H1 (cell line): ENCODE measurements around the gene SEL1L3. TPM values are rescaled to one million over a fixed set of nuclear protein-coding genes. Genes with fewer than 3 reads are reported as not detected.

ENCODE experiments used
- BCL11A ChIP-seq, 2 experiments: IDR thresholded peaks; one replicate each; pipeline ENCODE4 v1.6.1; 2011; ENCODE audit warnings: low read depth in 2 of 2, low read length in 2 of 2, mild to moderate bottlenecking in 2 of 2
- CBX5 ChIP-seq: fragments of 300-800, 300-1000 bp; sonication (generic); IDR thresholded peaks from 2 replicates; pipeline ENCODE4 v1.7.1; 2016; ENCODE audit warnings: antibody characterized with exemption, low read length, low read depth
- CBX8 ChIP-seq: fragments of 300-800, 300-1000 bp; sonication (generic); IDR thresholded peaks from 2 replicates; pipeline ENCODE4 v1.7.1; 2016; ENCODE audit warnings: low read depth, low read length, borderline replicate concordance
- CHD7 ChIP-seq: fragments of 300-600 bp; sonication (generic); IDR thresholded peaks from 2 replicates; pipeline ENCODE4 v1.7.1; 2012; ENCODE audit warnings: low read length, moderate library complexity, mild to moderate bottlenecking, inconsistent platforms; ENCODE audit not compliant: insufficient replicate concordance
- CTBP2 ChIP-seq: IDR thresholded peaks from 2 replicates; pipeline ENCODE4 v1.7.0; 2011; ENCODE audit warnings: borderline replicate concordance, mild to moderate bottlenecking, moderate library complexity, mixed read lengths, low read length; ENCODE audit not compliant: insufficient read depth, insufficient read length
- JUN ChIP-seq: IDR thresholded peaks from 2 replicates; pipeline ENCODE4 v1.6.1; 2011; ENCODE audit warnings: low read depth, mild to moderate bottlenecking, improper control_type of control experiment, low read length
- NRF1 ChIP-seq: IDR thresholded peaks from 2 replicates; pipeline ENCODE4 v1.6.1; 2011; ENCODE audit warnings: mild to moderate bottlenecking, low read depth, low read length, improper control_type of control experiment
- RAD21 ChIP-seq, 2 experiments: IDR thresholded peaks in 1 of 2; conservative IDR thresholded peaks in 1 of 2; 2 replicates each; pipeline ENCODE4 v1.6.1; 2011; ENCODE audit warnings: low read depth in 2 of 2, low read length in 2 of 2, improper control_type of control experiment in 1 of 2, inconsistent platforms in 1 of 2, mild to moderate bottlenecking in 1 of 2, moderate library complexity in 1 of 2
- RNF2 ChIP-seq: fragments of 200-900, 300-1000 bp; sonication (generic); IDR thresholded peaks from 2 replicates; pipeline ENCODE4 v1.7.1; 2016; ENCODE audit warnings: borderline replicate concordance, low read depth, mild to moderate bottlenecking, antibody characterized with exemption, low read length; ENCODE audit not compliant: poor library complexity, severe bottlenecking; ENCODE audit errors: missing control alignments
- SIRT6 ChIP-seq: IDR thresholded peaks from one replicate; pipeline ENCODE4 v1.7.1; 2012; ENCODE audit warnings: low read length, inconsistent platforms
- SP4 ChIP-seq: IDR thresholded peaks from 2 replicates; pipeline ENCODE4 v1.6.1; 2012; ENCODE audit warnings: low read length, inconsistent platforms
- TAF1 ChIP-seq: IDR thresholded peaks from 2 replicates; pipeline ENCODE4 v1.6.1; 2011; ENCODE audit warnings: mild to moderate bottlenecking, low read depth, low read length
- polyA plus RNA-seq, 7 experiments: library from polyadenylated mRNA; depleted of rRNA in 3 of 7; stranded (reverse) in 5 of 7; unstranded in 2 of 7; fragments of >200 nt in 5 of 7; fragments of 200-250 nt in 2 of 7; gene quantifications; 1 replicate in 5 of 7; 2 replicates in 1 of 7; 4 replicates in 1 of 7; pipeline versions ENCODE4 v1.2.1 to v1.2.3, GENCODE V29; 2011 to 2013; ENCODE audit warnings: missing spikeins in 2 of 7, mixed read lengths in 2 of 7
- total RNA-seq: library from RNA; stranded (reverse); fragmentation: NEBNext Ultra II Directional; extraction: Animal tissue kit (Norgen Biotek cat#: 25700); gene quantifications from 2 replicates; pipeline ENCODE4 v1.2.1, GENCODE V29; 2021

SEL1L3 gene
- total and polyA plus RNA-seq, 2 of the 8 experiments (the other 6 are each of a cell fraction or from before 2014, with no cell fraction given), result 18.2 to 54.0 TPM

DNA sequence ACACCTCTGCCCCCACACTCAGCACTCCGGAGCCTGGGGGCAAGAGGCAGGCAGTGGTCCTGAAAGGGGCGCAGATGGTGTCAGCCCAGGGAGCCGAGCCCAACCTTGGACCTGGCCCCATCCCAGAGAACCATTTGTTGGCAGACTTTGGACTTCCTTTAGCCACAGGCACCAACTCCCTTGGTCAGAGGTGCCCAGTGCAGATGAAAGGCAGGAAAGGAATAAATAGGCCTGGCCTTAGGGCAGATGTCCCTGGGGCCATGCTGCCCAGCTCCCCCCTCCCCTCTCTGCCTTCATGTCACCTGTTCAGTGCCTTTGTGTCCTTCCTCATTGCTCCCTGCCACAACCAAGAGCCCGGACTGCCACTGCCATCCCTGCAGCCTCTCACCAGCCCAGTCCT, 52.8 kb downstream of the SEL1L3 start (continued):
- TF ChIP-seq CHD7 (no peak), SP4 (no peak), SIRT6 (no peak), RNF2 (no peak), CBX5 (no peak), RAD21 (IDR thresholded peaks at IDR 0.05 in 1 of 2, conservative IDR thresholded peaks at IDR 0.05 in 1 of 2; ENCODE audit: low read depth in 2 of 2, low read length in 2 of 2) (no peak), CBX8 (no peak), BCL11A (IDR thresholded peaks at IDR 0.05; ENCODE audit: low read depth in 2 of 2, low read length in 2 of 2) (no peak), NRF1 (no peak), JUN (no peak), CTBP2 (no peak), TAF1 (no peak)
